Endothelial cell of umbilical vein (primary cell): ENCODE measurements around the gene RANBP1. TPM values are rescaled to one million over a fixed set of nuclear protein-coding genes. Genes with fewer than 3 reads are reported as not detected.

Experiments used
- BruUV-seq: library from RNA; stranded (reverse); fragments of 400-500 nt; replicated peaks from 2 replicates; lab custom pipeline; 2021; lab: Mats Ljungman, UMichigan
- CTCF ChIA-PET: fragments of 300-600, 350-600 bp; sonication (Branson Sonifier 250); formaldehyde crosslinking; loops from one replicate; lab custom pipeline; 2021; ENCODE audit warnings: antibody characterized with exemption, inconsistent platforms; lab: Charles Lee
- POLR2A ChIA-PET: fragments of 300-600, 350-600 bp; sonication (Branson Sonifier 250); formaldehyde crosslinking; loops from one replicate; lab custom pipeline; 2021; ENCODE audit warnings: antibody characterized with exemption, inconsistent platforms; lab: Charles Lee
- DNase-seq: peaks from one replicate; pipeline ENCODE4 v3.0.0-alpha.2; 2011; ENCODE audit warnings: low read depth, low spot score
- FAIRE-seq: peaks from 2 replicates; lab custom pipeline; 2011; peaks lifted over from hg19 to GRCh38; lab: Jason Lieb, UNC
- H2AFZ ChIP-seq: 2 replicates; pipeline ENCODE4 v1.6.0; 2012; ENCODE audit warnings: low read depth, low read length, control low read depth, inconsistent platforms
- H3K27ac ChIP-seq: 2 replicates; pipeline ENCODE4 v1.5.1; 2011; ENCODE audit warnings: low read depth, mild to moderate bottlenecking, control low read depth, low read length, moderate library complexity; ENCODE audit not compliant: insufficient read depth
- H3K27me3 ChIP-seq, 2 experiments: 2 replicates each; pipeline versions ENCODE4 v1.6.0 to v1.6.1; 2011; ENCODE audit warnings: low read length in 2 of 2, mixed read lengths in 1 of 2; ENCODE audit not compliant: control insufficient read depth in 2 of 2, insufficient read depth in 2 of 2
- H3K36me3 ChIP-seq, 2 experiments: 2 replicates in 1 of 2; 3 replicates in 1 of 2; pipeline ENCODE4 v1.5.1; 2011; ENCODE audit warnings: low read length in 2 of 2, mild to moderate bottlenecking in 1 of 2, moderate library complexity in 1 of 2; ENCODE audit not compliant: control insufficient read depth in 2 of 2, insufficient read depth in 2 of 2; ENCODE audit errors: extremely low read depth in 1 of 2
- H3K4me1 ChIP-seq: 3 replicates; pipeline ENCODE4 v1.5.1; 2011; ENCODE audit warnings: mild to moderate bottlenecking, low read length; ENCODE audit not compliant: control insufficient read depth, insufficient read depth; ENCODE audit errors: extremely low read depth
- H3K4me2 ChIP-seq: 2 replicates; pipeline ENCODE4 v1.6.1; 2011; ENCODE audit warnings: low read length, control low read depth, mixed read lengths; ENCODE audit not compliant: insufficient read depth
- H3K4me3 ChIP-seq, 3 experiments: fragments of 200-600 bp in 1 of 3; sonication (generic), shearing (Covaris generic) in 1 of 3; replicated peaks in 1 of 3; 2 replicates each; pipeline ENCODE4 v1.5.1; 2011 to 2016; ENCODE audit warnings: control low read depth in 3 of 3, low read length in 3 of 3, mild to moderate bottlenecking in 2 of 3, inconsistent platforms in 1 of 3, low read depth in 1 of 3, moderate library complexity in 1 of 3; ENCODE audit not compliant: insufficient read depth in 1 of 3
- H3K79me2 ChIP-seq: 2 replicates; pipeline ENCODE4 v1.6.0; 2012; ENCODE audit warnings: low read length, inconsistent platforms; ENCODE audit not compliant: control insufficient read depth, insufficient read depth
- H3K9ac ChIP-seq: replicated peaks from 2 replicates; pipeline ENCODE3; 2011; ENCODE audit warnings: low read length, control low read depth; ENCODE audit not compliant: insufficient read depth; ENCODE audit errors: extremely low read depth
- H3K9me1 ChIP-seq: replicated peaks from 3 replicates; pipeline ENCODE4 v1.6.0; 2011; ENCODE audit warnings: mild to moderate bottlenecking, low read length; ENCODE audit not compliant: control insufficient read depth, insufficient read depth; ENCODE audit errors: extremely low read depth
- H3K9me3 ChIP-seq: replicated peaks from 2 replicates; pipeline ENCODE4 v1.5.1; 2012; ENCODE audit warnings: low read length, inconsistent platforms; ENCODE audit not compliant: control insufficient read depth, insufficient read depth
- H4K20me1 ChIP-seq: replicated peaks from 2 replicates; pipeline ENCODE3; 2011; ENCODE audit warnings: mild to moderate bottlenecking, low read length; ENCODE audit not compliant: control insufficient read depth, insufficient read depth; ENCODE audit errors: extremely low read depth
- EZH2 ChIP-seq: IDR thresholded peaks from 2 replicates; pipeline ENCODE4 v1.6.1; 2012; ENCODE audit warnings: borderline replicate concordance, low read depth, mild to moderate bottlenecking, moderate library complexity, low read length, inconsistent platforms; ENCODE audit not compliant: severe bottlenecking
- FOS ChIP-seq: IDR thresholded peaks from 2 replicates; pipeline ENCODE4 v1.6.1; 2011; ENCODE audit warnings: mild to moderate bottlenecking, low read length, moderate library complexity, borderline replicate concordance; ENCODE audit not compliant: insufficient read depth
- GATA2 ChIP-seq: IDR thresholded peaks from 2 replicates; pipeline ENCODE4 v1.7.0; 2011; ENCODE audit warnings: low read depth, mild to moderate bottlenecking, moderate library complexity, mixed read lengths, low read length; ENCODE audit not compliant: insufficient read length, insufficient read depth
- JUN ChIP-seq: IDR thresholded peaks from 2 replicates; pipeline ENCODE4 v1.6.1; 2011; ENCODE audit warnings: borderline replicate concordance, low read depth; ENCODE audit not compliant: insufficient read length, insufficient read depth
- MYC ChIP-seq: IDR thresholded peaks from one replicate; pipeline ENCODE4 v1.6.1; 2011; ENCODE audit warnings: mild to moderate bottlenecking, low read depth, low read length
- POLR2A ChIP-seq: IDR thresholded peaks from 2 replicates; pipeline ENCODE4 v1.6.1; 2012; ENCODE audit warnings: low read depth, mild to moderate bottlenecking, control low read depth, low read length
- POLR2AphosphoS5 ChIP-seq: IDR thresholded peaks from 2 replicates; pipeline ENCODE4 v1.6.1; 2012; ENCODE audit warnings: low read depth, mild to moderate bottlenecking, control low read depth, low read length, moderate library complexity; ENCODE audit not compliant: insufficient read depth
- dilution Hi-C: fragments of 300-500 bp; cut with MboI; formaldehyde crosslinking; loops from one replicate; pipeline ENCODE4 v1.15.0; 2019; ENCODE audit warnings: low sequenced_read_pairs; ENCODE audit not compliant: extremely low pct_ligation_motif_present
- intact Hi-C: fragments of 100-400 bp; cut with micrococcal nuclease; formaldehyde crosslinking; loops from one replicate; pipeline ENCODE4 v1.10.0; 2022
- polyA plus RNA-seq, 4 experiments: library from polyadenylated mRNA; depleted of rRNA in 3 of 4; stranded (reverse) in 3 of 4; unstranded in 1 of 4; fragments of >200 nt; gene quantifications; 2 replicates each; pipeline versions ENCODE4 v1.2.1 to v1.2.3, GENCODE V29; 2011 to 2012; ENCODE audit warnings: missing spikeins in 1 of 4
- total RNA-seq: library from RNA; stranded (reverse); gene quantifications from 2 replicates; pipeline ENCODE4 v1.2.3, GENCODE V29; 2021
- TF ChIP-seq, protein P1 (sequence below), 2 donors: IDR thresholded peaks; 1 replicate in 1 of 2; 2 replicates in 1 of 2; pipeline ENCODE4 v1.5.1; 2011; ENCODE audit warnings: low read length in 2 of 2, mild to moderate bottlenecking in 2 of 2, moderate library complexity in 2 of 2, control low read depth in 1 of 2, inconsistent platforms in 1 of 2, low read depth in 1 of 2; ENCODE audit not compliant: insufficient read depth in 1 of 2; ENCODE audit errors: extremely low read depth in 1 of 2
- TF ChIP-seq, protein P2 (sequence below): IDR thresholded peaks from 2 replicates; pipeline ENCODE4 v1.6.1; 2011; ENCODE audit not compliant: insufficient read depth, insufficient read length

Gene RANBP1
- total and polyA plus RNA-seq, 2 donors (not counting 3 experiments of a cell fraction or from before 2014, with no cell fraction given) = 228 to 247 TPM

DNA sequence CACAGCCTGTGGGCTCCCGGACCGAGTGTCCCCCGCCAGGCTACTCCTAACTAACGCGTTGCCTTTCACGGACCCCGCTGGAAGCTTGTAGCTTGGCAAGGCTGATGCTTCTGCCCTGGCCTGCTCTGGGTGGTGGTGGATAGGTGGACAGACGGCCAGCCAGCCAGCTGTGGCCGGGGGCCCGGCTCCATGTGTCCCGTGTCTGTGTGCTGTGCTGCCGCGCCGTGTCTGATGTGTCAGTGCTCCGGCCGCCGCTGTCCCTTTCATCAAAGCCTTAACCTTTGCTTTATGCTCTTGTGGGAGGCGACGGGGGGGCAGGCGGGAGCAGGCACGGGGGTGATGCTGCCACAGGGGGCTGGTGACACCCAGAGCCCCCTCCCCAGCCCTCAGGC lies 29.9 kb downstream of the RANBP1 start:
- ChIA-PET CTCF (no interaction called here), POLR2A (no interaction called here)
- dilution Hi-C loops = no loop called here
- no peaks in the 10 kb centered on the region for H3K9me3 ChIP-seq
- no peaks in the 10 kb centered on the region for H3K27me3 ChIP-seq
- peaks cover 0 to 9% of the 10 kb centered on the region in 2 experiments for H3K36me3 ChIP-seq
- no peak overlapping the region for H2AFZ ChIP-seq
- H3K4me2 ChIP-seq = no peak overlapping the region
- H3K9me1 ChIP-seq = no peaks in the 10 kb centered on the region
- no peaks in the 10 kb centered on the region for H3K4me1 ChIP-seq
- no peak overlapping the region for H3K4me3 ChIP-seq
- no peak for FAIRE-seq
- no peaks in the 10 kb centered on the region for H4K20me1 ChIP-seq
- no peak overlapping the region for H3K9ac ChIP-seq
- TF ChIP-seq POLR2AphosphoS5 (no peak), FOS (no peak), EZH2 (no peak), GATA2 (no peak), JUN (no peak), MYC (no peak), POLR2A (no peak)
- TF ChIP-seq, protein P1, sequence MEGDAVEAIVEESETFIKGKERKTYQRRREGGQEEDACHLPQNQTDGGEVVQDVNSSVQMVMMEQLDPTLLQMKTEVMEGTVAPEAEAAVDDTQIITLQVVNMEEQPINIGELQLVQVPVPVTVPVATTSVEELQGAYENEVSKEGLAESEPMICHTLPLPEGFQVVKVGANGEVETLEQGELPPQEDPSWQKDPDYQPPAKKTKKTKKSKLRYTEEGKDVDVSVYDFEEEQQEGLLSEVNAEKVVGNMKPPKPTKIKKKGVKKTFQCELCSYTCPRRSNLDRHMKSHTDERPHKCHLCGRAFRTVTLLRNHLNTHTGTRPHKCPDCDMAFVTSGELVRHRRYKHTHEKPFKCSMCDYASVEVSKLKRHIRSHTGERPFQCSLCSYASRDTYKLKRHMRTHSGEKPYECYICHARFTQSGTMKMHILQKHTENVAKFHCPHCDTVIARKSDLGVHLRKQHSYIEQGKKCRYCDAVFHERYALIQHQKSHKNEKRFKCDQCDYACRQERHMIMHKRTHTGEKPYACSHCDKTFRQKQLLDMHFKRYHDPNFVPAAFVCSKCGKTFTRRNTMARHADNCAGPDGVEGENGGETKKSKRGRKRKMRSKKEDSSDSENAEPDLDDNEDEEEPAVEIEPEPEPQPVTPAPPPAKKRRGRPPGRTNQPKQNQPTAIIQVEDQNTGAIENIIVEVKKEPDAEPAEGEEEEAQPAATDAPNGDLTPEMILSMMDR (IDR thresholded peaks at IDR 0.05; ENCODE audit: extremely low read depth in 1 of 2, insufficient read depth in 1 of 2, low read depth in 1 of 2, low read length in 2 of 2) = no peak
- TF ChIP-seq, protein P2, sequence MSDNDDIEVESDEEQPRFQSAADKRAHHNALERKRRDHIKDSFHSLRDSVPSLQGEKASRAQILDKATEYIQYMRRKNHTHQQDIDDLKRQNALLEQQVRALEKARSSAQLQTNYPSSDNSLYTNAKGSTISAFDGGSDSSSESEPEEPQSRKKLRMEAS = no peak
- TSS peak; percentile 34 for BruUV-seq
- H3K27ac ChIP-seq = no peak overlapping the region
- intact Hi-C loops = no loop called here
- no peaks in the 10 kb centered on the region for H3K79me2 ChIP-seq
- no peak for DNase-seq
